ENCODE results near the gene SDK2.
A peak's percentile ranks its signal among the peaks of the same experiment; 100 is the strongest.
"Not testable (repeated sequence)": the region's sequence is repeated elsewhere in the genome, so short reads cannot be mapped to it uniquely, and the experiment has no call there.

DNA sequence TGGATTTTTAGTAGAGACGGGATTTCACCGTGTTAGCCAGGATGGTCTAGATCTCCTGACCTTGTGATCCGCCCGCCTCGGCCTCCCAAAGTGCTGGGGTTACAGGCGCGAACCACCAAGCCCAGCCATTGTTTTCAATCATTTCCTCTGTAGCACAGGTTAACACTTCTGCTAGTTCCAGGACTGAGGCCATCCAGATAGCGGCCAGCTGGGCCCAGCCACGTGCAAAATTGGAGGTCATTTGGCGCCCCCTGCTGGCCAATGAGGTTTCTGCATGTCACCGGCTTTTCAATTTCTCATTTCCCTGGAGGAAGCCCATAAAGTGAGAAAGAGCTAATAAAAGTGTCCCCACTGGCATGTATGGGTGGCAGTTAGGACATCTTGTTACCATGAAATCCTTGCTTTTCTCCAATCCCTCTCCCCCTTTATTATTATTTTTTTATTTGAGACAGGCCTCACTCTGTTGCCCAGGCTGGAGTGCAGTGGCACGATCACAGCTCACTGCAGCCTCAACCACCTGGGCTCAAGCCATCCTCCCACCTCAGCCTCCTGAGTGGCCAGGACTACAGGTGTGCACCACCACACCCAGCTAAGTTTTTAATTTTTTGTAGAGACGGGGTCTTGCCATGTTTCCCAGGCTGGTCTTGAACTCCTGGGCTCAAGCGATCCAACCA, 274.3 kb downstream of the SDK2 start:
- TF ChIP-seq, protein P1, sequence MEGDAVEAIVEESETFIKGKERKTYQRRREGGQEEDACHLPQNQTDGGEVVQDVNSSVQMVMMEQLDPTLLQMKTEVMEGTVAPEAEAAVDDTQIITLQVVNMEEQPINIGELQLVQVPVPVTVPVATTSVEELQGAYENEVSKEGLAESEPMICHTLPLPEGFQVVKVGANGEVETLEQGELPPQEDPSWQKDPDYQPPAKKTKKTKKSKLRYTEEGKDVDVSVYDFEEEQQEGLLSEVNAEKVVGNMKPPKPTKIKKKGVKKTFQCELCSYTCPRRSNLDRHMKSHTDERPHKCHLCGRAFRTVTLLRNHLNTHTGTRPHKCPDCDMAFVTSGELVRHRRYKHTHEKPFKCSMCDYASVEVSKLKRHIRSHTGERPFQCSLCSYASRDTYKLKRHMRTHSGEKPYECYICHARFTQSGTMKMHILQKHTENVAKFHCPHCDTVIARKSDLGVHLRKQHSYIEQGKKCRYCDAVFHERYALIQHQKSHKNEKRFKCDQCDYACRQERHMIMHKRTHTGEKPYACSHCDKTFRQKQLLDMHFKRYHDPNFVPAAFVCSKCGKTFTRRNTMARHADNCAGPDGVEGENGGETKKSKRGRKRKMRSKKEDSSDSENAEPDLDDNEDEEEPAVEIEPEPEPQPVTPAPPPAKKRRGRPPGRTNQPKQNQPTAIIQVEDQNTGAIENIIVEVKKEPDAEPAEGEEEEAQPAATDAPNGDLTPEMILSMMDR (IDR thresholded peaks at IDR 0.05) = peak; percentile 82 to 98 (median 95)
- TF ChIP-seq POLR2A (IDR thresholded peaks at IDR 0.05) = not testable (repeated sequence)
